ENCODE measurements around the gene KLHL7.
"Not testable (repeated sequence)": the region's sequence is repeated elsewhere in the genome, so short reads cannot be mapped to it uniquely, and the experiment has no call there.

The KLHL7 gene

GRCh38 chr7:23214938-23215337, 109.4 kb downstream of the KLHL7 start:
- DNase-seq (ENCODE audit: low read depth) = no peak

- DNase-seq (ENCODE audit: low read depth) = no peak
These were observed 110.4 kb downstream of the KLHL7 start for GRCh38 chr7:23216021-23216420.

- no peak for DNase-seq (ENCODE audit: low read depth)
These were observed 112.6 kb downstream of the KLHL7 start for GRCh38 chr7:23218196-23218595.

- no peak for DNase-seq (ENCODE audit: low read depth)
These were observed 115.2 kb downstream of the KLHL7 start for GRCh38 chr7:23220690-23221305.

- no peak for DNase-seq (ENCODE audit: low read depth)
These were observed 117.0 kb downstream of the KLHL7 start for GRCh38 chr7:23222439-23223030.

GRCh38 chr7:23224364-23224763, 118.8 kb downstream of the KLHL7 start:
- not testable (repeated sequence) for DNase-seq (ENCODE audit: low read depth)

GRCh38 chr7:23226844-23227450, 121.4 kb downstream of the KLHL7 start:
- DNase-seq (ENCODE audit: low read depth) = no peak

Measured in activated T-helper 1 cell treated with Interleukin-2 at 50 U/mL for 16 hours (primary cell).